K562 (cell line): ENCODE measurements around the gene ATAD3C. TPM values are rescaled to one million over a fixed set of nuclear protein-coding genes. Genes with fewer than 3 reads are reported as not detected.
A peak's percentile ranks its signal among the peaks of the same experiment; 100 is the strongest.

Experiments
- CCAR2 ChIP-seq: fragments of 200-400 bp; formaldehyde crosslinking; IDR thresholded peaks from 2 replicates; pipeline ENCODE4 v1.6.1; 2017; ENCODE audit warnings: mild to moderate bottlenecking, low read depth, low read length
- HDAC1 ChIP-seq, 2 experiments: fragments of 450-650 bp; IDR thresholded peaks; 2 replicates each; pipeline ENCODE4 v1.6.1; 2016 to 2017; ENCODE audit warnings: inconsistent platforms in 1 of 2, mild to moderate bottlenecking in 1 of 2, moderate library complexity in 1 of 2
- HIVEP1 ChIP-seq: fragments of 250-450 bp; sonication (Bioruptor Pico); IDR thresholded peaks from 2 replicates; pipeline ENCODE4 v1.4.0; 2020; ENCODE audit warnings: mild to moderate bottlenecking
- KLF13 ChIP-seq: fragments of 450-650 bp; IDR thresholded peaks from 2 replicates; pipeline ENCODE4 v1.6.1; 2016; ENCODE audit warnings: missing genetic modification characterization, low read depth, mild to moderate bottlenecking, missing compliant biosample characterization, moderate library complexity, borderline replicate concordance
- NCOA4 ChIP-seq: fragments of 450-650 bp; IDR thresholded peaks from 2 replicates; pipeline ENCODE4 v1.6.1; 2018; ENCODE audit warnings: mild to moderate bottlenecking; ENCODE audit not compliant: partially characterized antibody
- POLR2B ChIP-seq: fragments of 450-650 bp; IDR thresholded peaks from 2 replicates; pipeline ENCODE4 v1.6.1; 2018; ENCODE audit warnings: low read depth; ENCODE audit not compliant: partially characterized antibody
- PTRF ChIP-seq: fragments of 450-650 bp; IDR thresholded peaks from 2 replicates; pipeline ENCODE4 v1.6.1; 2016; ENCODE audit warnings: mild to moderate bottlenecking, missing genetic modification characterization, missing compliant biosample characterization
- SMARCE1 ChIP-seq: fragments of 450-650 bp; IDR thresholded peaks from 2 replicates; pipeline ENCODE4 v1.7.1; 2016; ENCODE audit warnings: mild to moderate bottlenecking
- SREBF1 ChIP-seq: fragments of 150-350 bp; IDR thresholded peaks from 2 replicates; pipeline ENCODE4 v1.6.1; 2014; ENCODE audit warnings: antibody characterized with exemption, low read depth, low read length, borderline replicate concordance
- ZNF551 ChIP-seq: fragments of 250-450 bp; sonication (Bioruptor Pico); IDR thresholded peaks from 2 replicates; pipeline ENCODE4 v1.5.0; 2021; ENCODE audit warnings: mild to moderate bottlenecking, moderate library complexity
- ZNF75A ChIP-seq: fragments of 450-650 bp; formaldehyde crosslinking; IDR thresholded peaks from 2 replicates; pipeline ENCODE4 v1.4.0; 2020; ENCODE audit warnings: mild to moderate bottlenecking
- polyA plus RNA-seq, 8 experiments: library from polyadenylated mRNA; depleted of rRNA in 4 of 8; stranded (reverse) in 5 of 8; unstranded in 3 of 8; fragments of >200 nt; fragmentation: Nextera tagmentation in 2 of 8; fragmentation: Illumina TruSeq in 1 of 8; extraction: Ambion mirVana in 2 of 8; extraction: Trizol in 1 of 8; gene quantifications; 2 replicates each; pipeline versions ENCODE4 v1.2.1 to v1.2.3, GENCODE V29; 2011 to 2014; ENCODE audit warnings: inconsistent platforms in 1 of 8, missing spikeins in 1 of 8
- total RNA-seq, 7 experiments: library from RNA; depleted of rRNA in 6 of 7; stranded (reverse); fragments of >200 nt in 6 of 7; fragmentation: Illumina TruSeq in 2 of 7; extraction: Trizol in 2 of 7; gene quantifications; 2 replicates each; pipeline versions ENCODE4 v1.2.1 to v1.2.3, GENCODE V29; 2011 to 2021; ENCODE audit warnings: low replicate concordance in 1 of 7
- TF ChIP-seq, protein P1 (sequence below): sonication (generic); formaldehyde crosslinking; IDR thresholded peaks from 2 replicates; pipeline ENCODE4 v1.8.1; 2023; ENCODE audit warnings: missing genetic modification reagents, mild to moderate bottlenecking, borderline replicate concordance
- TF ChIP-seq, protein P2 (sequence below): IDR thresholded peaks from 2 replicates; pipeline ENCODE4 v1.6.1; 2011; ENCODE audit not compliant: insufficient read length; ENCODE audit errors: extremely low read depth
- TF ChIP-seq, protein P3 (sequence below): fragments of 450-650 bp; IDR thresholded peaks from 2 replicates; pipeline ENCODE4 v1.6.1; 2016; ENCODE audit warnings: low read depth, mild to moderate bottlenecking, moderate library complexity
- TF ChIP-seq, protein P4 (sequence below): fragments of 450-650 bp; IDR thresholded peaks from one replicate; pipeline ENCODE4 v1.6.1; 2018; ENCODE audit warnings: mild to moderate bottlenecking, moderate library complexity; ENCODE audit not compliant: partially characterized antibody
- TF ChIP-seq, protein P5 (sequence below), 2 experiments: fragments of 200-800 bp in 1 of 2; sonication (Bioruptor generic) in 1 of 2; sonication (generic) in 1 of 2; formaldehyde crosslinking in 1 of 2; IDR thresholded peaks in 1 of 2; conservative IDR thresholded peaks in 1 of 2; 2 replicates each; pipeline versions ENCODE4 v1.5.0 to v1.6.1; 2016 to 2020; ENCODE audit warnings: missing compliant biosample characterization in 1 of 2, missing genetic modification characterization in 1 of 2, missing genetic modification reagents in 1 of 2

Gene ATAD3C
- total and polyA plus RNA-seq, 9 of the 15 experiments (the other 6 are each of a cell fraction or from before 2014, with no cell fraction given), result 0.03 to 0.18 TPM; not detected in 7

DNA sequence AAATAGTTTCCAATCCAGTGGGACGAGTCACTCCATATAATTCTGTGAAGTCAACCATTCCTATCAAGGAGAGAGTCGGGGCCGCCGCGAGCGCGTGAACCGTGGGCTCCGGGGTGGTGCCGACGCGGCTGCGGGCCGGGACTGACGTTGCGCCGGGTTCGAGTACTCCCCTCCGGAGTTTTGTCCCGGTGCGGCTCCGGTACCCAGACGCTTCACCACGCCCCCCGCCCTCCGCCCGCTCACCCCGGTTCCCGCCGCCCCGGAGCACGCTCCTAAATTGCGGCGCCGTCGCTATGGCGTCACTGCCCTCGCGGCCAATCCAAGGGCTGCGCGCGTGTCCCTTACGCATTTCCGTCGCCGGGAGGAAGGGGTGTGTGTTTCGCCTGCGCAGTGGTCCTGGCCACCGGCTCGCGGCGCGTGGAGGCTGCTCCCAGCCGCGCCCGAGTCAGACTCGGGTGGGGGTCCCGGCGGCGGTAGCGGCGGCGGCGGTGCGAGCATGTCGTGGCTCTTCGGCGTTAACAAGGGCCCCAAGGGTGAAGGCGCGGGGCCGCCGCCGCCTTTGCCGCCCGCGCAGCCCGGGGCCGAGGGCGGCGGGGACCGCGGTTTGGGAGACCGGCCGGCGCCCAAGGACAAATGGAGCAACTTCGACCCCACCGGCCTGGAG, 22.0 kb downstream of the ATAD3C start, which contains the start of gene ATAD3B (continued):
- TF ChIP-seq, protein P1, sequence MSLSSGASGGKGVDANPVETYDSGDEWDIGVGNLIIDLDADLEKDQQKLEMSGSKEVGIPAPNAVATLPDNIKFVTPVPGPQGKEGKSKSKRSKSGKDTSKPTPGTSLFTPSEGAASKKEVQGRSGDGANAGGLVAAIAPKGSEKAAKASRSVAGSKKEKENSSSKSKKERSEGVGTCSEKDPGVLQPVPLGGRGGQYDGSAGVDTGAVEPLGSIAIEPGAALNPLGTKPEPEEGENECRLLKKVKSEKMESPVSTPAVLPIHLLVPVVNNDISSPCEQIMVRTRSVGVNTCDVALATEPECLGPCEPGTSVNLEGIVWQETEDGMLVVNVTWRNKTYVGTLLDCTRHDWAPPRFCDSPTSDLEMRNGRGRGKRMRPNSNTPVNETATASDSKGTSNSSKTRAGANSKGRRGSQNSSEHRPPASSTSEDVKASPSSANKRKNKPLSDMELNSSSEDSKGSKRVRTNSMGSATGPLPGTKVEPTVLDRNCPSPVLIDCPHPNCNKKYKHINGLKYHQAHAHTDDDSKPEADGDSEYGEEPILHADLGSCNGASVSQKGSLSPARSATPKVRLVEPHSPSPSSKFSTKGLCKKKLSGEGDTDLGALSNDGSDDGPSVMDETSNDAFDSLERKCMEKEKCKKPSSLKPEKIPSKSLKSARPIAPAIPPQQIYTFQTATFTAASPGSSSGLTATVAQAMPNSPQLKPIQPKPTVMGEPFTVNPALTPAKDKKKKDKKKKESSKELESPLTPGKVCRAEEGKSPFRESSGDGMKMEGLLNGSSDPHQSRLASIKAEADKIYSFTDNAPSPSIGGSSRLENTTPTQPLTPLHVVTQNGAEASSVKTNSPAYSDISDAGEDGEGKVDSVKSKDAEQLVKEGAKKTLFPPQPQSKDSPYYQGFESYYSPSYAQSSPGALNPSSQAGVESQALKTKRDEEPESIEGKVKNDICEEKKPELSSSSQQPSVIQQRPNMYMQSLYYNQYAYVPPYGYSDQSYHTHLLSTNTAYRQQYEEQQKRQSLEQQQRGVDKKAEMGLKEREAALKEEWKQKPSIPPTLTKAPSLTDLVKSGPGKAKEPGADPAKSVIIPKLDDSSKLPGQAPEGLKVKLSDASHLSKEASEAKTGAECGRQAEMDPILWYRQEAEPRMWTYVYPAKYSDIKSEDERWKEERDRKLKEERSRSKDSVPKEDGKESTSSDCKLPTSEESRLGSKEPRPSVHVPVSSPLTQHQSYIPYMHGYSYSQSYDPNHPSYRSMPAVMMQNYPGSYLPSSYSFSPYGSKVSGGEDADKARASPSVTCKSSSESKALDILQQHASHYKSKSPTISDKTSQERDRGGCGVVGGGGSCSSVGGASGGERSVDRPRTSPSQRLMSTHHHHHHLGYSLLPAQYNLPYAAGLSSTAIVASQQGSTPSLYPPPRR (CRISPR knock-in tag), result no peak
- TF ChIP-seq, protein P2, sequence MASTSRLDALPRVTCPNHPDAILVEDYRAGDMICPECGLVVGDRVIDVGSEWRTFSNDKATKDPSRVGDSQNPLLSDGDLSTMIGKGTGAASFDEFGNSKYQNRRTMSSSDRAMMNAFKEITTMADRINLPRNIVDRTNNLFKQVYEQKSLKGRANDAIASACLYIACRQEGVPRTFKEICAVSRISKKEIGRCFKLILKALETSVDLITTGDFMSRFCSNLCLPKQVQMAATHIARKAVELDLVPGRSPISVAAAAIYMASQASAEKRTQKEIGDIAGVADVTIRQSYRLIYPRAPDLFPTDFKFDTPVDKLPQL, result no peak
- TF ChIP-seq NCOA4 (no peak), SMARCE1 (no peak), HIVEP1 (CRISPR knock-in tag) (no peak), POLR2B (peak; percentile 63), HDAC1 (IDR thresholded peaks at IDR 0.05) (peak; percentile 13 to 98; a peak in 3 of 4 replicates), ZNF75A (CRISPR knock-in tag) (0 out of 2 replicates have a peak, but pooled peaks have one; percentile 11), SREBF1 (no peak), PTRF (tag) (no peak), ZNF551 (no peak), KLF13 (peak; percentile 93), CCAR2 (no peak)
- TF ChIP-seq, protein P3, sequence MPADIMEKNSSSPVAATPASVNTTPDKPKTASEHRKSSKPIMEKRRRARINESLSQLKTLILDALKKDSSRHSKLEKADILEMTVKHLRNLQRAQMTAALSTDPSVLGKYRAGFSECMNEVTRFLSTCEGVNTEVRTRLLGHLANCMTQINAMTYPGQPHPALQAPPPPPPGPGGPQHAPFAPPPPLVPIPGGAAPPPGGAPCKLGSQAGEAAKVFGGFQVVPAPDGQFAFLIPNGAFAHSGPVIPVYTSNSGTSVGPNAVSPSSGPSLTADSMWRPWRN, result no peak
- TF ChIP-seq, protein P4, sequence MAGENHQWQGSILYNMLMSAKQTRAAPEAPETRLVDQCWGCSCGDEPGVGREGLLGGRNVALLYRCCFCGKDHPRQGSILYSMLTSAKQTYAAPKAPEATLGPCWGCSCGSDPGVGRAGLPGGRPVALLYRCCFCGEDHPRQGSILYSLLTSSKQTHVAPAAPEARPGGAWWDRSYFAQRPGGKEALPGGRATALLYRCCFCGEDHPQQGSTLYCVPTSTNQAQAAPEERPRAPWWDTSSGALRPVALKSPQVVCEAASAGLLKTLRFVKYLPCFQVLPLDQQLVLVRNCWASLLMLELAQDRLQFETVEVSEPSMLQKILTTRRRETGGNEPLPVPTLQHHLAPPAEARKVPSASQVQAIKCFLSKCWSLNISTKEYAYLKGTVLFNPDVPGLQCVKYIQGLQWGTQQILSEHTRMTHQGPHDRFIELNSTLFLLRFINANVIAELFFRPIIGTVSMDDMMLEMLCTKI, result no peak
- TF ChIP-seq, protein P5, sequence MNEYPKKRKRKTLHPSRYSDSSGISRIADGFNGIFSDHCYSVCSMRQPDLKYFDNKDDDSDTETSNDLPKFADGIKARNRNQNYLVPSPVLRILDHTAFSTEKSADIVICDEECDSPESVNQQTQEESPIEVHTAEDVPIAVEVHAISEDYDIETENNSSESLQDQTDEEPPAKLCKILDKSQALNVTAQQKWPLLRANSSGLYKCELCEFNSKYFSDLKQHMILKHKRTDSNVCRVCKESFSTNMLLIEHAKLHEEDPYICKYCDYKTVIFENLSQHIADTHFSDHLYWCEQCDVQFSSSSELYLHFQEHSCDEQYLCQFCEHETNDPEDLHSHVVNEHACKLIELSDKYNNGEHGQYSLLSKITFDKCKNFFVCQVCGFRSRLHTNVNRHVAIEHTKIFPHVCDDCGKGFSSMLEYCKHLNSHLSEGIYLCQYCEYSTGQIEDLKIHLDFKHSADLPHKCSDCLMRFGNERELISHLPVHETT (CRISPR knock-in tag; conservative IDR thresholded peaks at IDR 0.05 in 1 of 2, IDR thresholded peaks at IDR 0.05 in 1 of 2), result peak in 1 of 2 experiments; percentile 100; a peak in 2 of 4 replicates
